HFFc6 (cell line): ENCODE measurements around the gene USP15. TPM values are rescaled to one million over a fixed set of nuclear protein-coding genes. Genes with fewer than 3 reads are reported as not detected.

Experiments
- DNase-seq: peaks from one replicate; pipeline ENCODE4 v3.0.0-alpha.2; 2018
- H3K27ac Mint-ChIP-seq: 2 replicates; pipeline ENCODE4 v1.8.0; 2020; ENCODE audit warnings: mild to moderate bottlenecking, mixed read lengths
- H3K27me3 Mint-ChIP-seq: 2 replicates; pipeline ENCODE4 v1.8.0; 2021; ENCODE audit warnings: mild to moderate bottlenecking, moderate library complexity, mixed read lengths; ENCODE audit not compliant: insufficient read depth
- H3K36me3 Mint-ChIP-seq: 2 replicates; pipeline ENCODE4 v1.8.0; 2021; ENCODE audit warnings: low read depth, mixed read lengths
- H3K4me1 Mint-ChIP-seq: 2 replicates; pipeline ENCODE4 v1.8.0; 2020; ENCODE audit warnings: low read depth, mixed read lengths
- H3K4me3 Mint-ChIP-seq: 2 replicates; pipeline ENCODE4 v1.8.0; 2020; ENCODE audit warnings: mild to moderate bottlenecking, moderate library complexity, mixed read lengths
- H3K9me3 Mint-ChIP-seq: 2 replicates; pipeline ENCODE4 v1.8.0; 2020; ENCODE audit warnings: mild to moderate bottlenecking, mixed read lengths
- CTCF ChIP-seq: fragments of 200-600 bp; sonication (generic); IDR thresholded peaks from 2 replicates; pipeline ENCODE4 v1.5.0; 2021; ENCODE audit warnings: antibody characterized with exemption, mild to moderate bottlenecking
- total RNA-seq, 6 experiments: library from RNA; stranded (reverse); fragmentation: NEBNext Ultra II Directional; extraction: Animal tissue kit (Norgen Biotek cat#: 25700); gene quantifications; 2 replicates in 1 of 6; 3 replicates in 5 of 6; pipeline ENCODE4 v1.2.3, GENCODE V29; 2021

The USP15 gene
- total RNA-seq, 6 experiments from 2014 or later: 48.8 to 63.5 (median 54.9) TPM

GRCh38 chr12:62267026-62267425, 6.8 kb downstream of the USP15 start:
- no peak for TF ChIP-seq CTCF
- Mint-ChIP-seq H3K4me3 (no peak overlapping the region), H3K27me3 (no peaks in the 10 kb centered on the region), H3K9me3 (no peaks in the 10 kb centered on the region), H3K4me1 (peaks cover 89% of the 10 kb centered on the region), H3K27ac (no peak overlapping the region), H3K36me3 (no peaks in the 10 kb centered on the region; the same call in 1 of the 2 replicates)
- no peak for DNase-seq

GRCh38 chr12:62267480-62267879, 7.3 kb downstream of the USP15 start:
- H3K27ac Mint-ChIP-seq: peak overlapping the region; percentile 46
- no peaks in the 10 kb centered on the region; the same call in 1 of the 2 replicates for H3K36me3 Mint-ChIP-seq
- peaks cover 89% of the 10 kb centered on the region for H3K4me1 Mint-ChIP-seq
- H3K27me3 Mint-ChIP-seq: no peaks in the 10 kb centered on the region
- DNase-seq: no peak
- no peak overlapping the region for H3K4me3 Mint-ChIP-seq
- no peaks in the 10 kb centered on the region for H3K9me3 Mint-ChIP-seq
- TF ChIP-seq CTCF: no peak

GRCh38 chr12:62268956-62269355, 8.8 kb downstream of the USP15 start:
- H3K27me3 Mint-ChIP-seq: no peaks in the 10 kb centered on the region
- H3K36me3 Mint-ChIP-seq: no peaks in the 10 kb centered on the region; the same call in 1 of the 2 replicates
- peak; percentile 46 for DNase-seq
- H3K27ac Mint-ChIP-seq: no peak overlapping the region
- H3K4me1 Mint-ChIP-seq: peaks cover 91% of the 10 kb centered on the region
- TF ChIP-seq CTCF: no peak
- H3K4me3 Mint-ChIP-seq: peak overlapping the region; percentile 23; the same call in 1 of the 2 replicates
- H3K9me3 Mint-ChIP-seq: no peaks in the 10 kb centered on the region

- Mint-ChIP-seq H3K4me1 (peaks cover 92% of the 10 kb centered on the region), H3K9me3 (no peaks in the 10 kb centered on the region), H3K4me3 (no peak overlapping the region), H3K27me3 (no peaks in the 10 kb centered on the region), H3K27ac (no peak overlapping the region), H3K36me3 (no peaks in the 10 kb centered on the region; the same call in none of the 2 replicates)
- no peak for TF ChIP-seq CTCF
- DNase-seq: no peak
These were observed 9.4 kb downstream of the USP15 start for GRCh38 chr12:62269464-62270228.

- DNase-seq: no peak
- TF ChIP-seq CTCF: no peak
- no peaks in the 10 kb centered on the region for H3K9me3 Mint-ChIP-seq
- H3K4me3 Mint-ChIP-seq: no peak overlapping the region
- H3K4me1 Mint-ChIP-seq: peaks cover 94% of the 10 kb centered on the region
- H3K27me3 Mint-ChIP-seq: no peaks in the 10 kb centered on the region
- no peaks in the 10 kb centered on the region; the same call in none of the 2 replicates for H3K36me3 Mint-ChIP-seq
- H3K27ac Mint-ChIP-seq: no peak overlapping the region
These were observed 10.2 kb downstream of the USP15 start for GRCh38 chr12:62270384-62270783.
